Calu3 (cell line): ENCODE measurements around the gene SORBS1. TPM values are rescaled to one million over a fixed set of nuclear protein-coding genes. Genes with fewer than 3 reads are reported as not detected.

ENCODE experiments used
- BruUV-seq: library from RNA; stranded (reverse); fragments of 400-500 nt; replicated peaks from 2 replicates; lab custom pipeline; 2021; lab: Mats Ljungman, UMichigan
- CTCF ChIA-PET: fragments of 300-600 bp; sonication (Branson Sonifier 250); formaldehyde crosslinking; loops from one replicate; lab custom pipeline; 2022; ENCODE audit warnings: antibody characterized with exemption; lab: Charles Lee
- DNase-seq: peaks from one replicate; pipeline ENCODE4 v3.0.0; 2022
- H3K27ac Mint-ChIP-seq: one replicate; pipeline ENCODE4 v1.8.0; 2022; ENCODE audit warnings: mixed read lengths; ENCODE audit not compliant: unreplicated experiment
- H3K27me3 Mint-ChIP-seq: one replicate; pipeline ENCODE4 v1.8.0; 2022; ENCODE audit warnings: mixed read lengths; ENCODE audit not compliant: unreplicated experiment
- H3K36me3 Mint-ChIP-seq: one replicate; pipeline ENCODE4 v1.8.0; 2022; ENCODE audit warnings: mild to moderate bottlenecking, moderate library complexity, mixed read lengths; ENCODE audit not compliant: insufficient read depth, unreplicated experiment
- H3K4me1 Mint-ChIP-seq: one replicate; pipeline ENCODE4 v1.8.0; 2022; ENCODE audit warnings: mild to moderate bottlenecking, low read depth, mixed read lengths; ENCODE audit not compliant: unreplicated experiment
- H3K4me3 Mint-ChIP-seq: one replicate; pipeline ENCODE4 v1.8.0; 2022; ENCODE audit warnings: mild to moderate bottlenecking, low read depth, moderate library complexity, mixed read lengths; ENCODE audit not compliant: unreplicated experiment
- H3K9me3 Mint-ChIP-seq: one replicate; pipeline ENCODE4 v1.8.0; 2022; ENCODE audit warnings: low read depth, mixed read lengths; ENCODE audit not compliant: unreplicated experiment
- intact Hi-C: fragments of 100-400 bp; cut with micrococcal nuclease; formaldehyde crosslinking; loops from one replicate; pipeline ENCODE4 v1.10.0; 2022; ENCODE audit not compliant: unreplicated experiment
- total RNA-seq: library from RNA; stranded (reverse); gene quantifications from 2 replicates; pipeline ENCODE4 v1.2.3, GENCODE V29; 2022
- TF ChIP-seq, protein P1 (sequence below): fragments of 200-600 bp; IDR thresholded peaks from one replicate; pipeline ENCODE4 v1.8.0; 2022; ENCODE audit warnings: antibody characterized with exemption; ENCODE audit not compliant: unreplicated experiment

The SORBS1 gene
- total RNA-seq, 1 experiment from 2014 or later: 2.8 TPM

- Mint-ChIP-seq H3K4me1 (peaks cover 26% of the 10 kb centered on the region), H3K9me3 (no peaks in the 10 kb centered on the region), H3K36me3 (peaks cover 5% of the 10 kb centered on the region), H3K27ac (no peak overlapping the region), H3K4me3 (no peak overlapping the region), H3K27me3 (no peaks in the 10 kb centered on the region)
- no TSS peak for BruUV-seq
- CTCF ChIA-PET: no interaction called here
- TF ChIP-seq, protein P1, sequence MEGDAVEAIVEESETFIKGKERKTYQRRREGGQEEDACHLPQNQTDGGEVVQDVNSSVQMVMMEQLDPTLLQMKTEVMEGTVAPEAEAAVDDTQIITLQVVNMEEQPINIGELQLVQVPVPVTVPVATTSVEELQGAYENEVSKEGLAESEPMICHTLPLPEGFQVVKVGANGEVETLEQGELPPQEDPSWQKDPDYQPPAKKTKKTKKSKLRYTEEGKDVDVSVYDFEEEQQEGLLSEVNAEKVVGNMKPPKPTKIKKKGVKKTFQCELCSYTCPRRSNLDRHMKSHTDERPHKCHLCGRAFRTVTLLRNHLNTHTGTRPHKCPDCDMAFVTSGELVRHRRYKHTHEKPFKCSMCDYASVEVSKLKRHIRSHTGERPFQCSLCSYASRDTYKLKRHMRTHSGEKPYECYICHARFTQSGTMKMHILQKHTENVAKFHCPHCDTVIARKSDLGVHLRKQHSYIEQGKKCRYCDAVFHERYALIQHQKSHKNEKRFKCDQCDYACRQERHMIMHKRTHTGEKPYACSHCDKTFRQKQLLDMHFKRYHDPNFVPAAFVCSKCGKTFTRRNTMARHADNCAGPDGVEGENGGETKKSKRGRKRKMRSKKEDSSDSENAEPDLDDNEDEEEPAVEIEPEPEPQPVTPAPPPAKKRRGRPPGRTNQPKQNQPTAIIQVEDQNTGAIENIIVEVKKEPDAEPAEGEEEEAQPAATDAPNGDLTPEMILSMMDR: no peak
- intact Hi-C loops: no loop called here
- DNase-seq: no peak
These were observed 165.2 kb downstream of the SORBS1 start for GRCh38 chr10:95395947-95396449.

DNA sequence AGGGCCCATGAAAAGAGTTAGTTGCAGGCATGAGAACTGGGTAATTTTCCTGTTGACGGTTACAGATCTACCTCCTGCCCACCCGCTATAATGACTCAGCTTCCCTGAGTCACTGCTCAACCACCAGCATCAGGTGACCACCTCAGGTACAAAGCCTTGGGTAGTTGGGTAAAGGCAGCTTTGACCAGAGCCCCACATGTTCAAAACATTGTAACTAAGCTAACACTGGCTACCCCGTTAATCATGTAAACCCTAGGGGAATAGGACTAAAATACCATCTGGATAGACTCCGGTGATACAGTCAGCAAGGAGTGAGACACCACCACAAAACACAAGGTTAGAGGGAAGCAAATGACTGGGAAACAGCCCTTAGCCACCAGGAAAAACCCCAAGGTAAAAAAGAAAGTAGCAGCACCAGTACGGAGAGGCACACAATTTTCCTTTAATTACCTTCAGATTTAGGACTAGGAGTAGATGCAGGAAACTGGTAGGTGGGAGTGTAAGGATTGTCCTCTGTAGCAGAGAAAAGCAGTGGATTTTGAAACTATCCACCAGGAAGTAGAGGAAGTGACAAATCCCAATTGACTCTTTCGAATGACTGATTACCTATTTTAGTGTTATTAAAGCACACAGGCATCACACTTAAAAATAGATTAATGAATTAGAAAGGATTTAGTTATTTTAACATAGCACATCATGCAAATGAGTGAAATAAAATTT lies 166.8 kb downstream of the SORBS1 start:
- TSS peak; percentile 61 for BruUV-seq
- H3K27ac Mint-ChIP-seq: peak overlapping the region; percentile 95

GRCh38 chr10:95392681-95393164 lies 168.4 kb downstream of the SORBS1 start:
- Mint-ChIP-seq H3K27me3 (no peaks in the 10 kb centered on the region), H3K36me3 (peaks cover 5% of the 10 kb centered on the region), H3K9me3 (no peaks in the 10 kb centered on the region), H3K4me3 (no peak overlapping the region), H3K4me1 (peaks cover 18% of the 10 kb centered on the region), H3K27ac (no peak overlapping the region)
- intact Hi-C loops: no loop called here
- CTCF ChIA-PET: no interaction called here
- no TSS peak for BruUV-seq
- no peak for DNase-seq
- TF ChIP-seq, protein P1: no peak

More for the DNA sequence above, 166.8 kb downstream of the SORBS1 start:
- CTCF ChIA-PET: interaction anchor here (1.9 kb wide), 1 partner anchor 36 kb away, joined by 6 read pairs; no protein-coding TSS in a partner anchor
- H3K9me3 Mint-ChIP-seq: no peaks in the 10 kb centered on the region
- H3K4me3 Mint-ChIP-seq: peak overlapping the region; percentile 64
- intact Hi-C loops: no loop called here
- TF ChIP-seq, protein P1: no peak
- peaks cover 18% of the 10 kb centered on the region for H3K4me1 Mint-ChIP-seq
- peaks cover 5% of the 10 kb centered on the region for H3K36me3 Mint-ChIP-seq
- DNase-seq: peak; percentile 56
- H3K27me3 Mint-ChIP-seq: no peaks in the 10 kb centered on the region

DNA sequence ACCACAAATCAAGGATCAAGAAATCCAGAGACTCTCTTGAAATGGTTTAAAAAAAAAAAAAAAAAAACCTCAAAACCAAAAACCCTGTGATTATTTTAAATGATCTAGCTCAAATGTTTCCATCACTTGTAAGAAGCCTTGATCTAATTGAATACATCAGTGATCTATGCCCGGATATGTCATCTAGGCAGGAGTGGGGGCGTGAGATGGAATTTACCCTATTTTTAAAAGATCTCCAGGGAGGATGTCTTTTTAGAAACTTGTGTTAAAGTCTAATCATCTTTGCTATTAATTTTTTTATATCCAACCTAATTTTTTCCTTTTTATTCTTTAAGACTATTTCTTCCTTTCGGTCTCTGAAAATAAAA lies 169.0 kb downstream of the SORBS1 start:
- Mint-ChIP-seq H3K27ac (no peak overlapping the region), H3K36me3 (peaks cover 5% of the 10 kb centered on the region), H3K27me3 (no peaks in the 10 kb centered on the region), H3K4me1 (peaks cover 18% of the 10 kb centered on the region), H3K4me3 (no peak overlapping the region), H3K9me3 (no peaks in the 10 kb centered on the region)
- no TSS peak for BruUV-seq
- CTCF ChIA-PET: no interaction called here
- intact Hi-C loops: no loop called here
- TF ChIP-seq, protein P1: no peak
- DNase-seq: no peak
